Endothelial cell of umbilical vein (primary cell): ENCODE data around the gene ACAP2. TPM values are rescaled to one million over a fixed set of nuclear protein-coding genes. Genes with fewer than 3 reads are reported as not detected.

Source experiments
- BruUV-seq: library from RNA; stranded (reverse); fragments of 400-500 nt; replicated peaks from 2 replicates; lab custom pipeline; 2021; lab: Mats Ljungman, UMichigan
- CTCF ChIA-PET: fragments of 300-600, 350-600 bp; sonication (Branson Sonifier 250); formaldehyde crosslinking; loops from one replicate; lab custom pipeline; 2021; ENCODE audit warnings: antibody characterized with exemption, inconsistent platforms; lab: Charles Lee
- POLR2A ChIA-PET: fragments of 300-600, 350-600 bp; sonication (Branson Sonifier 250); formaldehyde crosslinking; loops from one replicate; lab custom pipeline; 2021; ENCODE audit warnings: antibody characterized with exemption, inconsistent platforms; lab: Charles Lee
- DNase-seq: peaks from one replicate; pipeline ENCODE4 v3.0.0-alpha.2; 2011; ENCODE audit warnings: low read depth, low spot score
- FAIRE-seq: peaks from 2 replicates; lab custom pipeline; 2011; peaks lifted over from hg19 to GRCh38; lab: Jason Lieb, UNC
- H2AFZ ChIP-seq: 2 replicates; pipeline ENCODE4 v1.6.0; 2012; ENCODE audit warnings: low read depth, low read length, control low read depth, inconsistent platforms
- H3K27ac ChIP-seq: 2 replicates; pipeline ENCODE4 v1.5.1; 2011; ENCODE audit warnings: low read depth, mild to moderate bottlenecking, control low read depth, low read length, moderate library complexity; ENCODE audit not compliant: insufficient read depth
- H3K27me3 ChIP-seq, 2 experiments: 2 replicates each; pipeline versions ENCODE4 v1.6.0 to v1.6.1; 2011; ENCODE audit warnings: low read length in 2 of 2, mixed read lengths in 1 of 2; ENCODE audit not compliant: control insufficient read depth in 2 of 2, insufficient read depth in 2 of 2
- H3K36me3 ChIP-seq, 2 experiments: 2 replicates in 1 of 2; 3 replicates in 1 of 2; pipeline ENCODE4 v1.5.1; 2011; ENCODE audit warnings: low read length in 2 of 2, mild to moderate bottlenecking in 1 of 2, moderate library complexity in 1 of 2; ENCODE audit not compliant: control insufficient read depth in 2 of 2, insufficient read depth in 2 of 2; ENCODE audit errors: extremely low read depth in 1 of 2
- H3K4me1 ChIP-seq: 3 replicates; pipeline ENCODE4 v1.5.1; 2011; ENCODE audit warnings: mild to moderate bottlenecking, low read length; ENCODE audit not compliant: control insufficient read depth, insufficient read depth; ENCODE audit errors: extremely low read depth
- H3K4me2 ChIP-seq: 2 replicates; pipeline ENCODE4 v1.6.1; 2011; ENCODE audit warnings: low read length, control low read depth, mixed read lengths; ENCODE audit not compliant: insufficient read depth
- H3K4me3 ChIP-seq, 3 experiments: fragments of 200-600 bp in 1 of 3; sonication (generic), shearing (Covaris generic) in 1 of 3; replicated peaks in 1 of 3; 2 replicates each; pipeline ENCODE4 v1.5.1; 2011 to 2016; ENCODE audit warnings: control low read depth in 3 of 3, low read length in 3 of 3, mild to moderate bottlenecking in 2 of 3, inconsistent platforms in 1 of 3, low read depth in 1 of 3, moderate library complexity in 1 of 3; ENCODE audit not compliant: insufficient read depth in 1 of 3
- H3K79me2 ChIP-seq: 2 replicates; pipeline ENCODE4 v1.6.0; 2012; ENCODE audit warnings: low read length, inconsistent platforms; ENCODE audit not compliant: control insufficient read depth, insufficient read depth
- H3K9ac ChIP-seq: replicated peaks from 2 replicates; pipeline ENCODE3; 2011; ENCODE audit warnings: low read length, control low read depth; ENCODE audit not compliant: insufficient read depth; ENCODE audit errors: extremely low read depth
- H3K9me1 ChIP-seq: replicated peaks from 3 replicates; pipeline ENCODE4 v1.6.0; 2011; ENCODE audit warnings: mild to moderate bottlenecking, low read length; ENCODE audit not compliant: control insufficient read depth, insufficient read depth; ENCODE audit errors: extremely low read depth
- H3K9me3 ChIP-seq: replicated peaks from 2 replicates; pipeline ENCODE4 v1.5.1; 2012; ENCODE audit warnings: low read length, inconsistent platforms; ENCODE audit not compliant: control insufficient read depth, insufficient read depth
- H4K20me1 ChIP-seq: replicated peaks from 2 replicates; pipeline ENCODE3; 2011; ENCODE audit warnings: mild to moderate bottlenecking, low read length; ENCODE audit not compliant: control insufficient read depth, insufficient read depth; ENCODE audit errors: extremely low read depth
- EZH2 ChIP-seq: IDR thresholded peaks from 2 replicates; pipeline ENCODE4 v1.6.1; 2012; ENCODE audit warnings: borderline replicate concordance, low read depth, mild to moderate bottlenecking, moderate library complexity, low read length, inconsistent platforms; ENCODE audit not compliant: severe bottlenecking
- FOS ChIP-seq: IDR thresholded peaks from 2 replicates; pipeline ENCODE4 v1.6.1; 2011; ENCODE audit warnings: mild to moderate bottlenecking, low read length, moderate library complexity, borderline replicate concordance; ENCODE audit not compliant: insufficient read depth
- GATA2 ChIP-seq: IDR thresholded peaks from 2 replicates; pipeline ENCODE4 v1.7.0; 2011; ENCODE audit warnings: low read depth, mild to moderate bottlenecking, moderate library complexity, mixed read lengths, low read length; ENCODE audit not compliant: insufficient read length, insufficient read depth
- JUN ChIP-seq: IDR thresholded peaks from 2 replicates; pipeline ENCODE4 v1.6.1; 2011; ENCODE audit warnings: borderline replicate concordance, low read depth; ENCODE audit not compliant: insufficient read length, insufficient read depth
- MYC ChIP-seq: IDR thresholded peaks from one replicate; pipeline ENCODE4 v1.6.1; 2011; ENCODE audit warnings: mild to moderate bottlenecking, low read depth, low read length
- POLR2A ChIP-seq: IDR thresholded peaks from 2 replicates; pipeline ENCODE4 v1.6.1; 2012; ENCODE audit warnings: low read depth, mild to moderate bottlenecking, control low read depth, low read length
- POLR2AphosphoS5 ChIP-seq: IDR thresholded peaks from 2 replicates; pipeline ENCODE4 v1.6.1; 2012; ENCODE audit warnings: low read depth, mild to moderate bottlenecking, control low read depth, low read length, moderate library complexity; ENCODE audit not compliant: insufficient read depth
- dilution Hi-C: fragments of 300-500 bp; cut with MboI; formaldehyde crosslinking; loops from one replicate; pipeline ENCODE4 v1.15.0; 2019; ENCODE audit warnings: low sequenced_read_pairs; ENCODE audit not compliant: extremely low pct_ligation_motif_present
- intact Hi-C: fragments of 100-400 bp; cut with micrococcal nuclease; formaldehyde crosslinking; loops from one replicate; pipeline ENCODE4 v1.10.0; 2022
- polyA plus RNA-seq, 4 experiments: library from polyadenylated mRNA; depleted of rRNA in 3 of 4; stranded (reverse) in 3 of 4; unstranded in 1 of 4; fragments of >200 nt; gene quantifications; 2 replicates each; pipeline versions ENCODE4 v1.2.1 to v1.2.3, GENCODE V29; 2011 to 2012; ENCODE audit warnings: missing spikeins in 1 of 4
- total RNA-seq: library from RNA; stranded (reverse); gene quantifications from 2 replicates; pipeline ENCODE4 v1.2.3, GENCODE V29; 2021
- TF ChIP-seq, protein P1 (sequence below), 2 donors: IDR thresholded peaks; 1 replicate in 1 of 2; 2 replicates in 1 of 2; pipeline ENCODE4 v1.5.1; 2011; ENCODE audit warnings: low read length in 2 of 2, mild to moderate bottlenecking in 2 of 2, moderate library complexity in 2 of 2, control low read depth in 1 of 2, inconsistent platforms in 1 of 2, low read depth in 1 of 2; ENCODE audit not compliant: insufficient read depth in 1 of 2; ENCODE audit errors: extremely low read depth in 1 of 2
- TF ChIP-seq, protein P2 (sequence below): IDR thresholded peaks from 2 replicates; pipeline ENCODE4 v1.6.1; 2011; ENCODE audit not compliant: insufficient read depth, insufficient read length

The ACAP2 gene
- total and polyA plus RNA-seq, 2 donors (not counting 3 experiments of a cell fraction or from before 2014, with no cell fraction given), result 13.6 to 36.9 TPM

DNA sequence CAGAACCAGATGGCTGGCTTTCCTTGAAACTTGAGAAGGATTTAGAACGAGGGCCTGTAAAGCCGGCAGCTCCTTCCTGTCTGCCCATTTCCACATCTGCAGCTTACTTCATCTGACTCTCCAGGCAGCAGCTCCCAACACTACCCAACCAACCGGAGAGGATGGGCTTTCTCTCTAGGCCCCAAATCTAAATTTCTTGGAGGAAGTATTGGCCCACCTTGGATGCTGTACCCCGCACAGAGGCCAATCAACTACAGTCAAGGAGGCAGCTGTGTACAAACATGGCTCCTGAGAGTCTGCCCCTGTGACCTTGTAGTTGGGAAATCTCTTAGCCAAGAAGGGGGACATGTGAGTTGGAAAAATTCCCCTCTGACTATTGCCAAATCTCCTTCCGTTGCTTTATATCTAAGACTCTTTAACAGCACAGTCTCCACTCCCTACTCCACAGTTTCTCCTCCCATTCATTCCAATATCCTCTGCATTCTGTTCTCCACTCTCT is 8.0 kb upstream of the ACAP2 start:
- H3K4me2 ChIP-seq, result no peak overlapping the region
- ChIA-PET POLR2A (no interaction called here), CTCF (no interaction called here)
- H3K4me3 ChIP-seq, result no peak overlapping the region
- H3K9me1 ChIP-seq, result no peaks in the 10 kb centered on the region
- dilution Hi-C loops, result no loop called here
- FAIRE-seq, result no peak
- no peaks in the 10 kb centered on the region for H4K20me1 ChIP-seq
- no peaks in the 10 kb centered on the region for H3K36me3 ChIP-seq
- no peak overlapping the region for H3K27ac ChIP-seq
- peaks cover 4 to 9% of the 10 kb centered on the region in 2 experiments for H3K27me3 ChIP-seq
- DNase-seq, result no peak
- no TSS peak for BruUV-seq
- no peaks in the 10 kb centered on the region for H3K9me3 ChIP-seq
- no peak overlapping the region for H3K9ac ChIP-seq
- H2AFZ ChIP-seq, result no peak overlapping the region
- no peaks in the 10 kb centered on the region for H3K4me1 ChIP-seq
- intact Hi-C loops, result no loop called here
- TF ChIP-seq EZH2 (no peak), POLR2AphosphoS5 (no peak), JUN (no peak), MYC (no peak), POLR2A (no peak), GATA2 (no peak), FOS (no peak)
- TF ChIP-seq, protein P1, sequence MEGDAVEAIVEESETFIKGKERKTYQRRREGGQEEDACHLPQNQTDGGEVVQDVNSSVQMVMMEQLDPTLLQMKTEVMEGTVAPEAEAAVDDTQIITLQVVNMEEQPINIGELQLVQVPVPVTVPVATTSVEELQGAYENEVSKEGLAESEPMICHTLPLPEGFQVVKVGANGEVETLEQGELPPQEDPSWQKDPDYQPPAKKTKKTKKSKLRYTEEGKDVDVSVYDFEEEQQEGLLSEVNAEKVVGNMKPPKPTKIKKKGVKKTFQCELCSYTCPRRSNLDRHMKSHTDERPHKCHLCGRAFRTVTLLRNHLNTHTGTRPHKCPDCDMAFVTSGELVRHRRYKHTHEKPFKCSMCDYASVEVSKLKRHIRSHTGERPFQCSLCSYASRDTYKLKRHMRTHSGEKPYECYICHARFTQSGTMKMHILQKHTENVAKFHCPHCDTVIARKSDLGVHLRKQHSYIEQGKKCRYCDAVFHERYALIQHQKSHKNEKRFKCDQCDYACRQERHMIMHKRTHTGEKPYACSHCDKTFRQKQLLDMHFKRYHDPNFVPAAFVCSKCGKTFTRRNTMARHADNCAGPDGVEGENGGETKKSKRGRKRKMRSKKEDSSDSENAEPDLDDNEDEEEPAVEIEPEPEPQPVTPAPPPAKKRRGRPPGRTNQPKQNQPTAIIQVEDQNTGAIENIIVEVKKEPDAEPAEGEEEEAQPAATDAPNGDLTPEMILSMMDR (IDR thresholded peaks at IDR 0.05; ENCODE audit: extremely low read depth in 1 of 2, insufficient read depth in 1 of 2, low read depth in 1 of 2, low read length in 2 of 2), result no peak
- TF ChIP-seq, protein P2, sequence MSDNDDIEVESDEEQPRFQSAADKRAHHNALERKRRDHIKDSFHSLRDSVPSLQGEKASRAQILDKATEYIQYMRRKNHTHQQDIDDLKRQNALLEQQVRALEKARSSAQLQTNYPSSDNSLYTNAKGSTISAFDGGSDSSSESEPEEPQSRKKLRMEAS, result no peak
- H3K79me2 ChIP-seq, result no peaks in the 10 kb centered on the region
